GM15510 (cell line): ENCODE measurements around the gene AUTS2.

Experiments used
- POLR2A ChIP-seq: IDR thresholded peaks from 3 replicates; pipeline ENCODE4 v1.6.1; 2011; ENCODE audit warnings: borderline replicate concordance; ENCODE audit not compliant: insufficient read length; ENCODE audit errors: extremely low read depth

Gene AUTS2

DNA sequence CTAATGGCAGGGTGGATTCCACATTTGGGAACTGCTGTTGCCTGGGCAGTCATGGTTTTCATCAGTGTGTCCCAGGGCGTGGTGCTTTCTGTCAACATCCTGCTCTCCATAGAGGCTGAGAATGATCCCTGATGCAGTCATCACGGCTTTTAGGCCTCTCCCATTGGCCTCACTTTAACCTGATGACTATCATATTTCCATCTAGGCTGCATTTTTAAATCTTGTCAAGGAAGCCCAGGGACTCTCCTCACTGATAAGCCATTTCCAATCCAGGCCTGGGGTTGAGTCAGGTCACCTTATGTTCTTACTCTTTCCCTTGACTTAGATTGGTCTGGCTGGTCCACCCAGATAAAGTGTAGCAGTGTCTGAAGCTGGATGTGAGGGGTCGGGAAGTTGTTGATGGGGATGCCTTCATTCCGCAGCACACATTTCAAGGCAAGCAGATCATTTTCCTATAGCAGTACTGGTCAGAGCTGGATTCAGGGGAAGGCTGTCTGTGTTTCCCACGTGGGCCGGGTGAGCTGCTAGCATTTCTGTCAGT lies 177.0 kb downstream of the AUTS2 start:
- TF ChIP-seq POLR2A, result no peak

DNA sequence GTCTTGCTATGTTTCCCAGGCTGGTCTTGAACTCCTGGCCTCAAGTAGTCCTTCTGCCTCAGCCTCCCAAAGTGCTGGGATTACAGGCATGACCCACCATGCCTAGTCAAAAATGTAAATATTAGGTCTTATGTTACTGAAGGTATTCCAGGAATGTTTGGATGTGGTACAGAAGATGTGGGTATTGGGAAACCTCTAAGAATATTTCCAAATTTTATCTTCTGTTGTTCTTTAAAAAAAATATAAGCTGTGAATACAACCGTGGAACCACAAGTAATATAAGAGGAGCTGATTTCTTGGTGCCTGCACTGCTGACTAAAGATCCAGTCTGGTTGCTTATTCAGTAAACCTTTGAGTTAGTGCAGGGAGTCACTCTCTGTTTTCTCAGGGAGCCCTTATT lies 178.3 kb downstream of the AUTS2 start:
- TF ChIP-seq POLR2A, result no peak

DNA sequence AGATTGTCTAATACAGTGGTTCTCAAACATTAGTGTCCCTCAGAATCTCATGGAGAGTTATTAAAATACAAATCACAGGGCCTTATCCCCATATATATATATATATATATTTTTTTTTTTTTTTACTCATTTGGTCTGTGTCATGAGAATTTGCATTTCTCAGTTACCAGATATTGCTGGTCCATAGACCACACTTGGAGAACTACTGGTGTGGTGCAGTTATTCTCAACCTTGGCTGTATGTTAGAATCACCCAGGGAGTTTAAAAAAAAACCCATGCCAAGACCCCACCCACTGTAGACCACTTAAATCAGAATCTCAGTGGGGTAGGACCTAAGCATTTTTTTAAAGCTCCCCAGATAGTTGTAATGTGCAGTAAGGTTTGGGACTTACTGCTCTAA lies 179.9 kb downstream of the AUTS2 start:
- no peak for TF ChIP-seq POLR2A

DNA sequence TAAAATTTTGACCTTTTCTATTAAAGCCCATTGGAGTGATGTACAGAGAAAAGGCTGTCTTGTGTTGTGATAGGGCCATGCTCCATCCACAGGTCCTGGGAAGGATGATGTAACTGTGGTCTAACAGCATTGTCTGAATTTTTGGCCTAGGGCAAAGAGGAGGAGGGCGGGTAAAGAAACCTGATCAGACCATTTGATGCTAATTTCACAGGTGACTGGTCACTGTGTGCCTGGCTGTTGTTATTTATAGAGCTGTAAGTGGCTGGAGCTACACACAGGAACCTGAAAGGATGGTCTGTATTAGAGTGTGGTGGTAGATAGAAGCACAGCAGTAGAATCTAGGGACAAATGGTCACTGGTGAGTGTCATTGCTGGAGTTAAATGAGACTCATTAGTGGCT lies 182.1 kb downstream of the AUTS2 start:
- no peak for TF ChIP-seq POLR2A

DNA sequence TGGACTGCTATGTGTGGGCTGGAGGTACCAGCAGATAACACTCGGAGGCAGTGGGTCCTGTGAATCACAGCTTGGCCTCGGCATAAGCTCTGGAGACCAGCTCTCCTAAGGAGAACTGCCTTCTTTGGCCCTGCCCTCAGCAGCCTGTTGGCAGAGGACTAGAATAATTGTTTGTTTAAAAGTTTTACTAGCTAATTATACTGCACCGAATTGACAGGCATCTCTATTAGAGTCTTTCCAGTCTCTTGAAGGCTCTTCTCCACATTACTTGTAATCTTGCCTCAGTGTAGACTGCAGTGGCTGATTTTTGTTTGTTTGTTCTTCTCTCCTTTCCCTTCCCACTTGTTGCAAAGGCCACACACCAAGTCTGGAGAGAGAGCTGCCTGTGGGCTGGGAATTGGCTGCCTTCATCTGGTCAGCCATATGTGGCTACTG lies 183.2 kb downstream of the AUTS2 start:
- TF ChIP-seq POLR2A, result no peak

DNA sequence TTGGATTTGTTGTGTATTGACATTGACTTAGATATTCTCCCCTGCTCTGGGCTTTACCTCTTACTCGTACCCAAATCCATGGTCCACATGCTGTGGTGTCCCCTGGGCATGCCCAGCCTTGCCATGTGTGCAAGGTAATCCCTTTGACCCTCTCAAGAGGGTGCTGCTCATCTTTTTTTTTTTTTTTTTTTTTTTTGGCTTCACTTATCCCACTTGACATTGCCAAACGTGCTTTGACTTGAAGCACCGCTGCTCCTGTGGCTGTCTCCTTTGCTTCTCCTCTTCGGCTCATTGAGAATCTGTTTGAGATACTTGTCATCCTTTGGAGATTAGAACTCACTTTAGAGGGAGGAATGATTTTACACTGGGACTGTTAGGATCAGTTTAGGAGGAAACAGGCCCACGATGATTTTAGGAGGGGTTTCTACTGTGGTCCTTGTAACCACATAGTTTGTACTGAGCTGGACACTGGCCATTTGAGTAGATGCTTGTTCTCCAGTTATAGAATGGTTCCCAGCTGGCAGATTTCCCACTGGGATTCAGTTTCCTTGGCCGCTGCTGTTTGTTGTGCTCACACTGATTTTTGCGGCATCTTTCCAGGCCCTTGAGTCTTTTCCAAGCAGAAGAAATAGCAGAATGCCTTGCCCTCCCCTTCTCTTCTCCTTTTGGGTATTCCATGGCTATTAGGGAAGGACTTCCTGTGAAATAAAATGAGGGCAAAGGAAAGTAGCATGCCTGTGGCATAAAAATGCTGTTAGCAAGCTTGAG lies 184.8 kb downstream of the AUTS2 start:
- TF ChIP-seq POLR2A, result no peak

DNA sequence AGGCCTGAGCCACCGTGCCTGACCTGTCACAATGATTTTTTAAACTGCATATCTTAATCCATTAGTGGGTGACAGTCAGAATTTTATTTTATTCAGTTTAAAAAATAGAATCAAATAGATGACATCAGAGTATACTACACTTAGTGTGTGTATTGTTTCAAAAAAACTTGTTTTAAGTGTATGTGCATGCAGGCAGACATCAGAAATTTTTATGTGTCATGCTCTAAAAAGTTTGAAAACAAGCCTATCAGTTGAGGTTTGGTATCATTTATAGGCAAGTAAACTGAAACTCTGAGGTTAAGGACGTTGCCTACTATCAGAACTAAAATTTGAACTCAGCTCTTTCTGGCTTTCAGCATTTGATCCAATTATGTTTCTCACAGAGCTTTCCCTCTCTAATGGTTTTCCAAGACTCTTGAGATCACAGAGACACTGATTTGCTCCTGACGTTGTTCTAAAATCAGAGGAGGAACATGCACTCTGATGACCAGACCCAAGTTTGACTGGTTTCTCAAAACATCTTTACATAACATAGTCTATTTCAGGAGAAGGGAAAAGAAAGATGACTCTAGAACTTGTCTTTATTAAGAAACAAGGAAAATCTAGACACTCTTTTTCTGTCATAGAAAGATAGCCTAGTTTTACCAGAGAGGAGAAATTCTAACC lies 188.6 kb downstream of the AUTS2 start:
- no peak for TF ChIP-seq POLR2A

DNA sequence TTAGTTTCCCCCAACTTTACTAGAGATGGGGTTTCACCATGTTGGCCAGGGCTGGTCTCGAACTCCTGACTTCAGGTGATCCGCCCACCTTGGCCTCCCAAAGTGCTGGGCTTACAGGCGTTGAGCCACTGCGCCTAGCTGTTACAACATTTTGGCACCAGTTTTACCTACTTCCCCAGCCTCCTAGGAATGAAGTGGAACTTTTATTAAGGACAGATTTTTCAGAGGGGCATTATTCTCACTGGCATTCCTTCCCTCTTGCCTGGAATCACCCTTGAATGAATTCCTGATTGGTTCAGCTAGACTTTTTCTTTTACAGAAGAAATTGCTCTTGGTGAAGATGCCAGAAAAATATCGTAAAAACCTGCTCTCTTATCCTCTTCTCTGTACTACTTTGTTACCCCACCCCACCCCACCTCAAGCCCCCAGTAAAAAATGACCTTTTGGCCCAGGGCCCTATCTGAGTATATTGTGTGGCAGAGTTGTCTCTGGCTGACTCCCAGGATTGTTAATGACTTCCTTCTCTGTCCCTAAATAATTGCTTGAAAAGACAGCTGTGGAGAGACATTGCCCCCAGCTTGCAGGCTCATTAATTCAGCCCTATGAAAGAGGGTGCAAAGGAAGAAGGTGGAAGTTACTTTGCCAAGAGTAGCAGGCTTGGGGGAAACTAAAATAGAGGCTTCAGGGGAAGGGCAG lies 189.6 kb downstream of the AUTS2 start:
- no peak for TF ChIP-seq POLR2A

DNA sequence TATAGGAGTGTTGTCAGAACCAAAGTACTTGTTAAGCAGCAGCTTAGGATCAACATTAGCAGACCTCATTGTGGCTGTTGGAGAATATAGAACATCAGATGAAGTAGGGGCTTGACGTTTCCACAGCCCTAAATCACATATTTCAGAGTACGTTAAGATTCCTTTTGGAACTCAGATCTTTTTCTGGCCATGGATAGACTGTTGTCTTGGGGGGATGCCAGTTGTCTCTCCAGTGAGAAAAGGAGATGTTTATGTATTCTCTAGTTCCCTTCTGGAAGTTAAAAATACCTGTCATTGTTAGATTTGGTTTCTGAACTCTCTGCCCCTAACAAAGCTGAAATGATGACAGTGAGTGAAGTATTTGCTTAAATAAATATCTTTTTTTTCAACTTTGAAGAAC lies 191.3 kb downstream of the AUTS2 start:
- no peak for TF ChIP-seq POLR2A

DNA sequence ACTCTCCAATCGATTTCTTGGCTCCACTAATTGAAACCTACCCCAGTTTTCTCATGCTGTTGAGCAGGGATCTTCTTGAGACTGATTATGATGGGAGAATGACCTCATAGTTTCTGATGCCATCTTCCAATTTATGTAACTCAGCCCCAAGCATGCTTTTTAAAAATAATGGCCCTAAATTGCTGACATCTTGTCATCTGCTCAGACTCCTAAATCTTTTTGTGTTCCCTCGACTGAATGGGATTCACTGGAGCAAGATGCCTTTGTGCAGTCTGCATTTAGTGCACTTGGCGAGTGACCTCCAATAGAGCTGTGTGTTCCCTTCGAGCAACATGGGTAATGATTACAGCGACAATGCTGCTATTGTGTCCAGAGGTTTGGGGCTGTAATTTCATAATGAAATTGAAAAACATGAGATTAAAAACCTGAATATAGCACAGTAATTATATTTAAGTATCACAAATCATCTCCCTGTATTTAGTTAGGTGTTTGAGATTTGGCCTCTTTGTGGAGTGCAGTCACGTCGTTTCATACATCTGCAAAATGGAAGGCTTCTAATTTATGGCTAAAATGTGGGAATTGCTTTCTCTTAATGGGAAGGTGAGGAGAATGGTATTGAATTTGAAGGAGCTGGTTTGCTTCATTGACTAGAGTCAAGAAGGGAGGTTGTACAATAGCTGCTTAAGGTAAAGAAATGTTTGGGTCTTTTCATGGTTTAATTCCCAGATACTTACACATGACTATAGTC lies 192.9 kb downstream of the AUTS2 start:
- no peak for TF ChIP-seq POLR2A

DNA sequence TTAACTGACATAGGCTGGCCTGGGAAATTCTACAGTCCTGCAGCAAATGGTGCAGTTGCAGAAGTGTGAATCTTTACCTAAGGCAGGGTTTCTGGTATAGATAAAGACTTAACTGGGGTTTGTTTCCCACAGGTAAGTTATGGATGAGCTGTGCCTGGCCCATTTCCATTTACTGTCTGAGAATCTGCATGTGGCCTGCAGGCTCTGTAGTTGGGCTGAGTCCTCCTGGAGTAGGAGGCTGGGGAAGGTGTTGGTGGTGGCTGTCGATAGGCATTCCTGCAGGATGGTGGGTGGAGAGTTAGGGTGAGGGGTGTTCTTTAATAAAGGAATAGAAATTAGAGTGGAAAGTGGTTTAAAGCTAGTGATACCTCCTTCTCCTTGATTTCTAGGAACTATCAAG lies 193.5 kb downstream of the AUTS2 start:
- no peak for TF ChIP-seq POLR2A

DNA sequence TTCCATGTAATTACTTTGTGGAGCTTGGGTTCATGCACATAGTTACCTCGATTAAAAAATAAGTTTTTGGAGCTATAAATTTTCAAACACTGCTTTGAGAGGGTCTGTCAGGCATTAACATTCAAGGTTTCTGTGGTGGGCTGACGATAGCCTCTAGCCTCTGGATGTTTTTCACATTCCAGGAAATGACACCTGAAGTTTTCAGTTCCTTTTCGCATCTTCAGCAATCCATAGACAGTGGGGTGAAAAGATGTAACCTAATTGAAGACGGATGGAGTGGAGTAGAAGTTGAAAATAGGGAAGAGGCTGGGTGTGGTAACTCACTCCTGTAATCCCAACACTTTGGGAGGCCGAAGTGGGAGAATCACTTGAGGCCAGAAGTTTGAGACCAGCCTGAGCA lies 197.7 kb downstream of the AUTS2 start:
- TF ChIP-seq POLR2A, result no peak

DNA sequence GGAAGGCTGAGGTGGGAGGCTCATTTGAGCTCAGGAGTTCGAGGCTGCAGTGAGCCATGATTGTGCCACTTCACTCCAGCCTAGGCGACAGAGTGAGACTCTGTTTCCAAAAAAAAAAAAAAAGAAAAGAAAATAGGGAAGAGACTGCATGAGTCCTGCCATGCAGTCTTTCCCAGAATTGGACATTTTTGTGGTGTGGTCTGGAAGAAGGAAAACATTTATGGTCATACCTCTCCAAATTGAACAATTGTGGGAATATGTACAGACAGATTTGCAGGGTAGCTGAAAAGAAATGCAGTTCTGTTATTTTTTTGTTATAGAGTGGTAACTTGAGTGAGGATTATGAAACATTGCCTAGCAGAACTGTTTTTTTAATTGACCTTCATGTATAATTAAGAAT lies 198.1 kb downstream of the AUTS2 start:
- TF ChIP-seq POLR2A, result no peak

DNA sequence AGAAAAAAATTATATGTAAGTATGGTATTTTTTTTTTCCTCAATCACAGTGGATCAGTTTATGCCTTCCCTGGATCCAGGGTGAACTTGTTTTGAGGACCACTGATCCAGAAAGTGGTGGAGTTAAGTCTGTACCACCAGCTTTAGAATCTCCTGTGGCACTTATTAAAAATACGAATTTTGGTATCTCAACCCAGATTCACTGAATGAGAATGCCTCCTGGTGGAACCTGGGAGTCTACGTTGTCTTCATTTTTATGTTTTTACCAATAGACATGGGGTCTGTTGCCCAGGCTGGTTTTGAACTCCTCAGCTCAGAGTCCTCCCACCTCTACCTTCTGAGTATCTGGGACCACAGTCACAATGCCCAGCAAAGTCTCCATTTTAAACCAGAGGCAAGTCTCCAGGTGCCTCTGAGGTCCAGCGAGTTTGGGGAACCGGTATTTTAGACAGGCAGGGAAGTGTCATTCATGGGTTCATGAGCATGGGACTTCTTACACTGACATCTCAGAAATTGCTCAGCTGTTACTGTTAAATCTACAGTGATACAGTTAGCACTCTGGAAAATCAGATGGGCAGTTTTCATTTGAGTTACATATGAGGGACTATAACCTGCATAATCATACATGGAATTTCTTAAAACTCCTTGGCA lies 200.9 kb downstream of the AUTS2 start:
- TF ChIP-seq POLR2A, result no peak
